Measurements from ENCODE around the gene CTXN2.

Gene CTXN2

DNA sequence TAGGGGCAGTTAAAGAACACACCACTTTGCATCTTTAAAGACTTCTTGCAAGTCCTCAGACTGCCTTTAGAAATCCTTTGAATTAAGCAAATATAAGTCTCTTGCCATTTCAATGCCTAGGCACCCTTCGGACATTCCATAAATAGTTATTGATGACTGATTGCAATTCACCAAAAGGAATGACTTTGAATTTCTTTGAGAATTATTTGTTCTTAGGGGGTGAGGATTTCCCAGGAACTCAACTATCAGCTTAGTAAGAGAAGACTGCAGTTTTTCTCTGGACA is 12.9 kb upstream of the CTXN2 start:
- Histone ChIP-seq H3K4me1 (ENCODE audit: insufficient read depth, insufficient read length) (no peaks in the 10 kb centered on the region), H3K27me3 (ENCODE audit: insufficient read depth, insufficient read length) (no peaks in the 10 kb centered on the region), H3K9ac (ENCODE audit: insufficient read length, low read depth) (peak overlapping the region; percentile 64), H3K4me3 (ENCODE audit: insufficient read length, low read depth) (peak overlapping the region; percentile 45), H3K9me3 (ENCODE audit: insufficient read depth, low read length) (no peaks in the 10 kb centered on the region), H3K36me3 (ENCODE audit: insufficient read depth, insufficient read length, low read length) (no peaks in the 10 kb centered on the region)
- DNase-seq (ENCODE audit: low read depth, low spot score) = no peak
- no peak for TF ChIP-seq SUZ12 (IDR thresholded peaks at IDR 0.05; ENCODE audit: extremely low read depth, insufficient read depth, insufficient read length)

DNA sequence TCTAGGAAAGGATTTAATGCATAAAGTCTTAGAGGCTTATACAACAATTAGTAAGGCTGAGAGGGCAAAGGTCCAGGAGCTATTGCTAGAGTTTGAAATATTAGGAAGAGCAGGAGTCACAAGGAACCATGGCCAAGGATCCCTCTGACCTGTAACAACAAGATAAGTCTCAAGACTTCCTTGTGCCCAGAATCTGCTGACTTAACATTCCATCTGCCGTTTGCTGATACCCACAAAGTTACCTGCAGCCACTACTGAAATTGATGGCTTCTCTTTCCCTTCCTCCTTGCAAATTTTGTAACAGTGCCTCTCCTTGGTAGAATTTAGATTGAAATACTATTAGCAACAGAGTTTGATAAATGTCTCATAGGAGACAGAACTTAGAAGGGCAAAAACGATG is 8.7 kb upstream of the CTXN2 start:
- H3K36me3 ChIP-seq (ENCODE audit: insufficient read depth, insufficient read length, low read length) = no peaks in the 10 kb centered on the region
- H3K4me1 ChIP-seq (ENCODE audit: insufficient read depth, insufficient read length) = no peaks in the 10 kb centered on the region
- no peak for TF ChIP-seq SUZ12 (IDR thresholded peaks at IDR 0.05; ENCODE audit: extremely low read depth, insufficient read depth, insufficient read length)
- TF ChIP-seq ZNF274 (IDR thresholded peaks at IDR 0.05; ENCODE audit: low read depth, low read length) = no peak
- TF ChIP-seq YY1 (IDR thresholded peaks at IDR 0.05; ENCODE audit: insufficient read depth, insufficient read length) = no peak
- H3K4me3 ChIP-seq (ENCODE audit: insufficient read length, low read depth) = no peak overlapping the region
- no peaks in the 10 kb centered on the region for H3K27me3 ChIP-seq (ENCODE audit: insufficient read depth, insufficient read length)
- H3K9ac ChIP-seq (ENCODE audit: insufficient read length, low read depth) = no peak overlapping the region
- DNase-seq (ENCODE audit: low read depth, low spot score) = no peak
- H3K9me3 ChIP-seq (ENCODE audit: insufficient read depth, low read length) = no peaks in the 10 kb centered on the region

- Histone ChIP-seq H3K9ac (ENCODE audit: insufficient read length, low read depth) (no peak overlapping the region), H3K4me1 (ENCODE audit: insufficient read depth, insufficient read length) (no peaks in the 10 kb centered on the region), H3K9me3 (ENCODE audit: insufficient read depth, low read length) (no peaks in the 10 kb centered on the region), H3K27me3 (ENCODE audit: insufficient read depth, insufficient read length) (no peaks in the 10 kb centered on the region), H3K36me3 (ENCODE audit: insufficient read depth, insufficient read length, low read length) (no peaks in the 10 kb centered on the region), H3K4me3 (ENCODE audit: insufficient read length, low read depth) (no peak overlapping the region)
- TF ChIP-seq ZNF274 (IDR thresholded peaks at IDR 0.05; ENCODE audit: low read depth, low read length) (no peak), SUZ12 (IDR thresholded peaks at IDR 0.05; ENCODE audit: extremely low read depth, insufficient read depth, insufficient read length) (no peak), YY1 (IDR thresholded peaks at IDR 0.05; ENCODE audit: insufficient read depth, insufficient read length) (no peak)
- DNase-seq (ENCODE audit: low read depth, low spot score) = no peak
Measured at GRCh38 chr15:48185529-48185928, 5.9 kb upstream of the CTXN2 start.

DNA sequence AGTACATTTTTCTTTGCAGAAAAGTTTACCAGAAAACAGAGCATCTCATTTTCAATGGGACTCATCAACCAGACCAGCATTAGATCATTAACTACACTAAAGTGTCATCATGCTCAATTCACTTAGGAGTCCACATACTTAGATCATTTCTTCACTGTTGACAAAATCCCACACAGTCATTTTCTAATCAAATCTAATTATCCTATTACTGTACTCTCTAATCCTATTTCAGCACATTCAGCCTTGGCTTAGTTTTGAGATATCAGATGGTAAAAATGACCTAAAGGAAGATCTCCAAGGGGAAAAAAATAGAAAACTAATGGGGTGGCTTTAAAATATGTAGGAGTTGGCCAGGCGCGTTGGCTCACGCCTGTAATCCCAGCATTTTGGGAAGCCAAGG is 5.2 kb upstream of the CTXN2 start:
- Histone ChIP-seq H3K4me1 (ENCODE audit: insufficient read depth, insufficient read length) (no peaks in the 10 kb centered on the region), H3K36me3 (ENCODE audit: insufficient read depth, insufficient read length, low read length) (no peaks in the 10 kb centered on the region), H3K9ac (ENCODE audit: insufficient read length, low read depth) (no peak overlapping the region), H3K4me3 (ENCODE audit: insufficient read length, low read depth) (no peak overlapping the region), H3K27me3 (ENCODE audit: insufficient read depth, insufficient read length) (no peaks in the 10 kb centered on the region), H3K9me3 (ENCODE audit: insufficient read depth, low read length) (no peaks in the 10 kb centered on the region)
- TF ChIP-seq ZNF274 (IDR thresholded peaks at IDR 0.05; ENCODE audit: low read depth, low read length) (no peak), SUZ12 (IDR thresholded peaks at IDR 0.05; ENCODE audit: extremely low read depth, insufficient read depth, insufficient read length) (no peak)
- DNase-seq (ENCODE audit: low read depth, low spot score) = no peak

GRCh38 chr15:48190932-48191573 is 412 bp upstream of the CTXN2 start:
- H3K4me3 ChIP-seq (ENCODE audit: insufficient read length, low read depth) = no peak overlapping the region
- H3K36me3 ChIP-seq (ENCODE audit: insufficient read depth, insufficient read length, low read length) = no peaks in the 10 kb centered on the region
- H3K9ac ChIP-seq (ENCODE audit: insufficient read length, low read depth) = no peak overlapping the region
- TF ChIP-seq YY1 (IDR thresholded peaks at IDR 0.05; ENCODE audit: insufficient read depth, insufficient read length) (no peak), ZNF274 (IDR thresholded peaks at IDR 0.05; ENCODE audit: low read depth, low read length) (no peak), SUZ12 (IDR thresholded peaks at IDR 0.05; ENCODE audit: extremely low read depth, insufficient read depth, insufficient read length) (no peak)
- DNase-seq (ENCODE audit: low read depth, low spot score) = peak; percentile 64
- H3K4me1 ChIP-seq (ENCODE audit: insufficient read depth, insufficient read length) = no peaks in the 10 kb centered on the region
- no peaks in the 10 kb centered on the region for H3K9me3 ChIP-seq (ENCODE audit: insufficient read depth, low read length)
- no peaks in the 10 kb centered on the region for H3K27me3 ChIP-seq (ENCODE audit: insufficient read depth, insufficient read length)

DNA sequence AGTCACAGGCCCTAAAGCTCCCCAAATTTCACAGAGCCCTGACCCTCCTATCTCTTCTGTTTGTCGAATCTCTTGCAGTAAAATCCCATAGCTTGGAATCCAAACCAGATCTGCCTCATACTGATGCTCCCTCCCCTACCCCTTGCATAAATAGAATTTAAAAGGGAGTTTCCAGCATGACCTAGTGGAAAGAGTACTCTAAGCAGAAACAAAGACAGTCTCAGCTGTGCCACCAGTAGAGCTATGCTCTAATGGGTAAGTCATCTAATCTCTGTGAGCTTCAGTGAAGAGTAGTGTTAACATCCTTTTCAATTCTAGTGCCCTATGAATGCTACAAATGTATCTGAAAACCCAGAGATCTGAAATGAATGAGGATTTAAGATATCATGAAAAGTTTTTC is 10.6 kb downstream of the CTXN2 start:
- H3K4me1 ChIP-seq (ENCODE audit: insufficient read depth, insufficient read length) = no peaks in the 10 kb centered on the region
- H3K9me3 ChIP-seq (ENCODE audit: insufficient read depth, low read length) = no peaks in the 10 kb centered on the region
- no peak overlapping the region for H3K4me3 ChIP-seq (ENCODE audit: insufficient read length, low read depth)
- H3K27me3 ChIP-seq (ENCODE audit: insufficient read depth, insufficient read length) = no peaks in the 10 kb centered on the region
- no peaks in the 10 kb centered on the region for H3K36me3 ChIP-seq (ENCODE audit: insufficient read depth, insufficient read length, low read length)
- DNase-seq (ENCODE audit: low read depth, low spot score) = no peak
- no peak for TF ChIP-seq ZNF274 (IDR thresholded peaks at IDR 0.05; ENCODE audit: low read depth, low read length)
- no peak for TF ChIP-seq YY1 (IDR thresholded peaks at IDR 0.05; ENCODE audit: insufficient read depth, insufficient read length)
- TF ChIP-seq SUZ12 (IDR thresholded peaks at IDR 0.05; ENCODE audit: extremely low read depth, insufficient read depth, insufficient read length) = no peak
- H3K9ac ChIP-seq (ENCODE audit: insufficient read length, low read depth) = no peak overlapping the region

DNA sequence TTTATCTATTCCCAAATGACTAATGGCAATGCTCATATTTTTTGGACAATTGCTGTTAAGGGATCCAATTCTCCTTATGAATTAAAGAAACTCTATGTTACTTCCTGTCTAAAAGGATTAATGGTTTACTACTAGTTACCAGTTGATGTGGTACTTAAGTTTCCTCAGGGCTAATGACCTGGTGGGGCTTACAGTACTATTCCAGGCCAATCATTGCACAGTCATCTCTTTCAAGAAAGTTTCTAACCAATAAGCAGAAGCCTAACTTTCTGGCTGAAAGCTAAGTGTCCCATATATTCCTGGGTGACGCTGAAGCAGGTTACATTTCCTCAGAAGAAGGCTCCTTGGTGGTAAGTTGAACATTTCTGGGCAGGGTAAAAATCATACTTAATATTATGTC is 14.5 kb downstream of the CTXN2 start, which contains the start of gene SLC12A1:
Gene SLC12A1 (plus strand): TSS at position 322 of the 400 bp plus-strand sequence. CDS start 1,418 bp downstream, outside the sequence.
- no peak for DNase-seq (ENCODE audit: low read depth, low spot score)
- no peaks in the 10 kb centered on the region for H3K27me3 ChIP-seq (ENCODE audit: insufficient read depth, insufficient read length)
- H3K9ac ChIP-seq (ENCODE audit: insufficient read length, low read depth) = no peak within 1 kb of the TSS
- no peaks in the 10 kb centered on the region for H3K36me3 ChIP-seq (ENCODE audit: insufficient read depth, insufficient read length, low read length)
- no peaks in the 10 kb centered on the region for H3K9me3 ChIP-seq (ENCODE audit: insufficient read depth, low read length)
- TF ChIP-seq ZNF274 (IDR thresholded peaks at IDR 0.05; ENCODE audit: low read depth, low read length) (no peak), SUZ12 (IDR thresholded peaks at IDR 0.05; ENCODE audit: extremely low read depth, insufficient read depth, insufficient read length) (no peak), YY1 (IDR thresholded peaks at IDR 0.05; ENCODE audit: insufficient read depth, insufficient read length) (no peak)
- no peak within 1 kb of the TSS for H3K4me3 ChIP-seq (ENCODE audit: insufficient read length, low read depth)
- no peaks in the 10 kb centered on the region for H3K4me1 ChIP-seq (ENCODE audit: insufficient read depth, insufficient read length)

- Histone ChIP-seq H3K27me3 (ENCODE audit: insufficient read depth, insufficient read length) (no peaks in the 10 kb centered on the region), H3K9me3 (ENCODE audit: insufficient read depth, low read length) (no peaks in the 10 kb centered on the region), H3K9ac (ENCODE audit: insufficient read length, low read depth) (no peak overlapping the region), H3K4me3 (ENCODE audit: insufficient read length, low read depth) (no peak overlapping the region), H3K36me3 (ENCODE audit: insufficient read depth, insufficient read length, low read length) (no peaks in the 10 kb centered on the region), H3K4me1 (ENCODE audit: insufficient read depth, insufficient read length) (no peaks in the 10 kb centered on the region)
- TF ChIP-seq YY1 (IDR thresholded peaks at IDR 0.05; ENCODE audit: insufficient read depth, insufficient read length) = no peak
- no peak for TF ChIP-seq ZNF274 (IDR thresholded peaks at IDR 0.05; ENCODE audit: low read depth, low read length)
- TF ChIP-seq SUZ12 (IDR thresholded peaks at IDR 0.05; ENCODE audit: extremely low read depth, insufficient read depth, insufficient read length) = no peak
- DNase-seq (ENCODE audit: low read depth, low spot score) = no peak
Measured at GRCh38 chr15:48221261-48221660, 29.8 kb downstream of the CTXN2 start.
